Measurements from ENCODE around the gene ABCG8.

Gene ABCG8

GRCh38 chr2:43806719-43807031 lies 32.1 kb upstream of the ABCG8 start:
- TF ChIP-seq POU2F2 (IDR thresholded peaks at IDR 0.05; ENCODE audit: low read depth, low read length) (no peak), PAX5 (IDR thresholded peaks at IDR 0.05; ENCODE audit: insufficient read depth, low read length, severe bottlenecking) (no peak), POLR2AphosphoS5 (IDR thresholded peaks at IDR 0.05; ENCODE audit: low read depth, low read length) (no peak), TAF1 (IDR thresholded peaks at IDR 0.05; ENCODE audit: low read depth, low read length) (no peak), SPI1 (IDR thresholded peaks at IDR 0.05; ENCODE audit: low read depth, low read length) (no peak), POLR2A (IDR thresholded peaks at IDR 0.05; ENCODE audit: low read depth, low read length) (no peak)
- DNase-seq (ENCODE audit: insufficient read length, low spot score), result no peak
- FAIRE-seq, result no peak

- DNase-seq (ENCODE audit: insufficient read length, low spot score) (no peak), FAIRE-seq (no peak)
- TF ChIP-seq SPI1 (IDR thresholded peaks at IDR 0.05; ENCODE audit: low read depth, low read length) (no peak), TAF1 (IDR thresholded peaks at IDR 0.05; ENCODE audit: low read depth, low read length) (no peak), POLR2A (IDR thresholded peaks at IDR 0.05; ENCODE audit: low read depth, low read length) (no peak), PAX5 (IDR thresholded peaks at IDR 0.05; ENCODE audit: insufficient read depth, low read length, severe bottlenecking) (no peak), POU2F2 (IDR thresholded peaks at IDR 0.05; ENCODE audit: low read depth, low read length) (no peak), POLR2AphosphoS5 (IDR thresholded peaks at IDR 0.05; ENCODE audit: low read depth, low read length) (no peak)
Measured at GRCh38 chr2:43810452-43810851, 28.3 kb upstream of the ABCG8 start.

GRCh38 chr2:43810888-43811287 lies 27.9 kb upstream of the ABCG8 start:
- FAIRE-seq (no peak), DNase-seq (ENCODE audit: insufficient read length, low spot score) (no peak)
- TF ChIP-seq POU2F2 (IDR thresholded peaks at IDR 0.05; ENCODE audit: low read depth, low read length) (no peak), PAX5 (IDR thresholded peaks at IDR 0.05; ENCODE audit: insufficient read depth, low read length, severe bottlenecking) (no peak), POLR2AphosphoS5 (IDR thresholded peaks at IDR 0.05; ENCODE audit: low read depth, low read length) (no peak), TAF1 (IDR thresholded peaks at IDR 0.05; ENCODE audit: low read depth, low read length) (no peak), SPI1 (IDR thresholded peaks at IDR 0.05; ENCODE audit: low read depth, low read length) (no peak), POLR2A (IDR thresholded peaks at IDR 0.05; ENCODE audit: low read depth, low read length) (no peak)

- FAIRE-seq (no peak), DNase-seq (ENCODE audit: insufficient read length, low spot score) (no peak)
- TF ChIP-seq TAF1 (IDR thresholded peaks at IDR 0.05; ENCODE audit: low read depth, low read length) (no peak), SPI1 (IDR thresholded peaks at IDR 0.05; ENCODE audit: low read depth, low read length) (no peak)
Measured at GRCh38 chr2:43812006-43812405, 26.8 kb upstream of the ABCG8 start.

- FAIRE-seq, result no peak
- no peak for TF ChIP-seq POLR2A (IDR thresholded peaks at IDR 0.05; ENCODE audit: low read depth, low read length)
- no peak for TF ChIP-seq SPI1 (IDR thresholded peaks at IDR 0.05; ENCODE audit: low read depth, low read length)
- TF ChIP-seq POLR2AphosphoS5 (IDR thresholded peaks at IDR 0.05; ENCODE audit: low read depth, low read length), result no peak
- TF ChIP-seq PAX5 (IDR thresholded peaks at IDR 0.05; ENCODE audit: insufficient read depth, low read length, severe bottlenecking), result no peak
- TF ChIP-seq POU2F2 (IDR thresholded peaks at IDR 0.05; ENCODE audit: low read depth, low read length), result no peak
- no peak for TF ChIP-seq TAF1 (IDR thresholded peaks at IDR 0.05; ENCODE audit: low read depth, low read length)
- no peak for DNase-seq (ENCODE audit: insufficient read length, low spot score)
Measured at GRCh38 chr2:43812947-43813346, 25.8 kb upstream of the ABCG8 start.

- TF ChIP-seq SPI1 (IDR thresholded peaks at IDR 0.05; ENCODE audit: low read depth, low read length) (no peak), POLR2A (IDR thresholded peaks at IDR 0.05; ENCODE audit: low read depth, low read length) (no peak), POLR2AphosphoS5 (IDR thresholded peaks at IDR 0.05; ENCODE audit: low read depth, low read length) (no peak), POU2F2 (IDR thresholded peaks at IDR 0.05; ENCODE audit: low read depth, low read length) (no peak), TAF1 (IDR thresholded peaks at IDR 0.05; ENCODE audit: low read depth, low read length) (no peak), PAX5 (IDR thresholded peaks at IDR 0.05; ENCODE audit: insufficient read depth, low read length, severe bottlenecking) (no peak)
- FAIRE-seq (no peak), DNase-seq (ENCODE audit: insufficient read length, low spot score) (no peak)
Measured at GRCh38 chr2:43814711-43815110, 24.1 kb upstream of the ABCG8 start.

- TF ChIP-seq POLR2A (IDR thresholded peaks at IDR 0.05; ENCODE audit: low read depth, low read length) (no peak), PAX5 (IDR thresholded peaks at IDR 0.05; ENCODE audit: insufficient read depth, low read length, severe bottlenecking) (no peak), TAF1 (IDR thresholded peaks at IDR 0.05; ENCODE audit: low read depth, low read length) (no peak), POU2F2 (IDR thresholded peaks at IDR 0.05; ENCODE audit: low read depth, low read length) (no peak), SPI1 (IDR thresholded peaks at IDR 0.05; ENCODE audit: low read depth, low read length) (no peak), POLR2AphosphoS5 (IDR thresholded peaks at IDR 0.05; ENCODE audit: low read depth, low read length) (no peak)
- no peak for FAIRE-seq
- DNase-seq (ENCODE audit: insufficient read length, low spot score), result no peak
Measured at GRCh38 chr2:43818761-43819160, 20.0 kb upstream of the ABCG8 start.

GRCh38 chr2:43819491-43820163 lies 19.1 kb upstream of the ABCG8 start:
- no peak for FAIRE-seq
- no peak for TF ChIP-seq PAX5 (IDR thresholded peaks at IDR 0.05; ENCODE audit: insufficient read depth, low read length, severe bottlenecking)
- no peak for TF ChIP-seq POLR2A (IDR thresholded peaks at IDR 0.05; ENCODE audit: low read depth, low read length)
- TF ChIP-seq SPI1 (IDR thresholded peaks at IDR 0.05; ENCODE audit: low read depth, low read length), result no peak
- TF ChIP-seq POLR2AphosphoS5 (IDR thresholded peaks at IDR 0.05; ENCODE audit: low read depth, low read length), result no peak
- TF ChIP-seq TAF1 (IDR thresholded peaks at IDR 0.05; ENCODE audit: low read depth, low read length), result no peak
- TF ChIP-seq POU2F2 (IDR thresholded peaks at IDR 0.05; ENCODE audit: low read depth, low read length), result no peak
- DNase-seq (ENCODE audit: insufficient read length, low spot score), result no peak

GRCh38 chr2:43822839-43823238 lies 15.9 kb upstream of the ABCG8 start:
- DNase-seq (ENCODE audit: insufficient read length, low spot score), result no peak
- FAIRE-seq, result no peak
- no peak for TF ChIP-seq SPI1 (IDR thresholded peaks at IDR 0.05; ENCODE audit: low read depth, low read length)
- no peak for TF ChIP-seq POU2F2 (IDR thresholded peaks at IDR 0.05; ENCODE audit: low read depth, low read length)
- no peak for TF ChIP-seq POLR2A (IDR thresholded peaks at IDR 0.05; ENCODE audit: low read depth, low read length)
- TF ChIP-seq PAX5 (IDR thresholded peaks at IDR 0.05; ENCODE audit: insufficient read depth, low read length, severe bottlenecking), result no peak
- no peak for TF ChIP-seq POLR2AphosphoS5 (IDR thresholded peaks at IDR 0.05; ENCODE audit: low read depth, low read length)
- TF ChIP-seq TAF1 (IDR thresholded peaks at IDR 0.05; ENCODE audit: low read depth, low read length), result no peak

GRCh38 chr2:43823751-43824150 lies 15.0 kb upstream of the ABCG8 start:
- no peak for FAIRE-seq
- no peak for DNase-seq (ENCODE audit: insufficient read length, low spot score)
- TF ChIP-seq POU2F2 (IDR thresholded peaks at IDR 0.05; ENCODE audit: low read depth, low read length), result no peak
- TF ChIP-seq TAF1 (IDR thresholded peaks at IDR 0.05; ENCODE audit: low read depth, low read length), result no peak
- TF ChIP-seq POLR2A (IDR thresholded peaks at IDR 0.05; ENCODE audit: low read depth, low read length), result no peak
- no peak for TF ChIP-seq PAX5 (IDR thresholded peaks at IDR 0.05; ENCODE audit: insufficient read depth, low read length, severe bottlenecking)
- no peak for TF ChIP-seq POLR2AphosphoS5 (IDR thresholded peaks at IDR 0.05; ENCODE audit: low read depth, low read length)
- TF ChIP-seq SPI1 (IDR thresholded peaks at IDR 0.05; ENCODE audit: low read depth, low read length), result no peak
